Neural cell (in vitro differentiated cells): Measurements from ENCODE around the gene SAMD4A.

Experiments
- EP300 ChIP-seq: fragments of 450-650 bp; conservative IDR thresholded peaks from 2 replicates; pipeline ENCODE4 v1.6.1; 2014; ENCODE audit warnings: antibody characterized with exemption, mild to moderate bottlenecking, moderate library complexity; ENCODE audit not compliant: poor library complexity, severe bottlenecking
- EZH2 ChIP-seq: fragments of 200-600, 300-800 bp; shearing (Covaris generic), sonication (generic); IDR thresholded peaks from 2 replicates; pipeline ENCODE4 v1.6.1; 2014; ENCODE audit warnings: antibody characterized with exemption, low read length, borderline replicate concordance, mild to moderate bottlenecking; ENCODE audit not compliant: insufficient read depth, poor library complexity, severe bottlenecking
- POLR2AphosphoS5 ChIP-seq: IDR thresholded peaks from 2 replicates; pipeline ENCODE4 v1.6.1; 2012
- RAD21 ChIP-seq: fragments of 450-650 bp; conservative IDR thresholded peaks from 2 replicates; pipeline ENCODE4 v1.6.1; 2014; ENCODE audit warnings: antibody characterized with exemption, mild to moderate bottlenecking, moderate library complexity
- REST ChIP-seq: IDR thresholded peaks from 2 replicates; pipeline ENCODE4 v1.6.1; 2012; ENCODE audit warnings: borderline replicate concordance
- SMC3 ChIP-seq: fragments of 450-650 bp; conservative IDR thresholded peaks from 2 replicates; pipeline ENCODE4 v1.6.1; 2014; ENCODE audit warnings: antibody characterized with exemption, mild to moderate bottlenecking, moderate library complexity; ENCODE audit not compliant: poor library complexity
- TAF1 ChIP-seq: IDR thresholded peaks from 2 replicates; pipeline ENCODE4 v1.6.1; 2012; ENCODE audit warnings: low read depth
- TF ChIP-seq, protein P1 (sequence below): fragments of 450-650 bp; IDR thresholded peaks from 2 replicates; pipeline ENCODE4 v1.5.1; 2014; ENCODE audit warnings: antibody characterized with exemption, mild to moderate bottlenecking, moderate library complexity; ENCODE audit not compliant: poor library complexity, severe bottlenecking

- TF ChIP-seq, protein P1, sequence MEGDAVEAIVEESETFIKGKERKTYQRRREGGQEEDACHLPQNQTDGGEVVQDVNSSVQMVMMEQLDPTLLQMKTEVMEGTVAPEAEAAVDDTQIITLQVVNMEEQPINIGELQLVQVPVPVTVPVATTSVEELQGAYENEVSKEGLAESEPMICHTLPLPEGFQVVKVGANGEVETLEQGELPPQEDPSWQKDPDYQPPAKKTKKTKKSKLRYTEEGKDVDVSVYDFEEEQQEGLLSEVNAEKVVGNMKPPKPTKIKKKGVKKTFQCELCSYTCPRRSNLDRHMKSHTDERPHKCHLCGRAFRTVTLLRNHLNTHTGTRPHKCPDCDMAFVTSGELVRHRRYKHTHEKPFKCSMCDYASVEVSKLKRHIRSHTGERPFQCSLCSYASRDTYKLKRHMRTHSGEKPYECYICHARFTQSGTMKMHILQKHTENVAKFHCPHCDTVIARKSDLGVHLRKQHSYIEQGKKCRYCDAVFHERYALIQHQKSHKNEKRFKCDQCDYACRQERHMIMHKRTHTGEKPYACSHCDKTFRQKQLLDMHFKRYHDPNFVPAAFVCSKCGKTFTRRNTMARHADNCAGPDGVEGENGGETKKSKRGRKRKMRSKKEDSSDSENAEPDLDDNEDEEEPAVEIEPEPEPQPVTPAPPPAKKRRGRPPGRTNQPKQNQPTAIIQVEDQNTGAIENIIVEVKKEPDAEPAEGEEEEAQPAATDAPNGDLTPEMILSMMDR, result no peak
- TF ChIP-seq SMC3 (no peak), POLR2AphosphoS5 (no peak), EP300 (no peak), REST (no peak), EZH2 (no peak), TAF1 (no peak), RAD21 (no peak)
These were observed 91.9 kb downstream of the SAMD4A start for GRCh38 chr14:54658836-54659235.
